Iris pigment epithelial cell (primary cell): ENCODE measurements around the gene PRKCD.
"Not testable (repeated sequence)": the region's sequence is repeated elsewhere in the genome, so short reads cannot be mapped to it uniquely, and the experiment has no call there.

Source experiments
- DNase-seq: peaks from one replicate; pipeline ENCODE4 v3.0.0-alpha.2; 2011; ENCODE audit warnings: low read depth

The PRKCD gene

DNA sequence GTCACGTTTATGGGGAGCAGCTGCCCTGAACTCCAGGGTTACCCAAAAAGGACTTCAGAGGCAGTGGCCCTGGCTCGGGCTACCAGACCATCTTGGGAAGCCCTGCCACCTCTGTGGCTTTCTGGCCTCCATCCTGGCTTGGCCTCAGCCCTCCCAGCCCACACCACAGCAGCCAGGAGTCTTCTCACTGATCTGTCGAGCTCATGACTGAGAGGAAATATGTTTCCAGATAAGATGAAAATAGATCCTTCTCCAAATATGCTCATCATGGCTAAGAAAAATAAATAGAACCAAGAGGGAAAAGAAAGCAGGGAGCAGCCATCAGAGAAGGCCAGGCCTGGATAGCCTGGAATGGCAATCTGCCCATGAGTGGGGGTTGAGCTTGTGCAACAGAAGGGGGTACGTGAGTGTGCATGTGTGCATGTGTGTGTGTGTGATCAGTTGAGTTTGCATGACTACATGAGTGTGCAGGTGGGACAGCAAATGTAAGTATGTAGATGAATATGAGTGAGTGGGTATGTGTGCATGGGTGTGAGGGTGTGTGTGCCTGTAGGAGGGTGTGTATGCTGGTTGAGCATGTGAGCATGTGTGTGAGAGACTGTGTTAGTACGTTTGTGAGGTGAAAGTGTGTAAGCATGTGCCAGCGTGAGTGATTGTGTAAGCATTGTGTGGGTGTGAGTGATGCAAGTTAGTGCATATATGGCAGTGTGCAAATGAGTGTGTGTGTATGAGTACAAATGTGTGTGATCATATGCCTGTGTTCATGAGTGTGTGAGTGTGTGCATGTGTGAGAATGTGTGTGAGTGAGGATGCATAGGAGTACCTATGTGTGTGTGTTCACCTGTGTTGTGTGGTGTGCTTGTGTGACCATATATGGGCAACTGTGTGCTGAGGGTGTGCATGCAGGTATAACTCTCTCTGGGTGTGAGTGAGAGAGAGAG lies 20.8 kb upstream of the PRKCD start:
- DNase-seq = no peak

DNA sequence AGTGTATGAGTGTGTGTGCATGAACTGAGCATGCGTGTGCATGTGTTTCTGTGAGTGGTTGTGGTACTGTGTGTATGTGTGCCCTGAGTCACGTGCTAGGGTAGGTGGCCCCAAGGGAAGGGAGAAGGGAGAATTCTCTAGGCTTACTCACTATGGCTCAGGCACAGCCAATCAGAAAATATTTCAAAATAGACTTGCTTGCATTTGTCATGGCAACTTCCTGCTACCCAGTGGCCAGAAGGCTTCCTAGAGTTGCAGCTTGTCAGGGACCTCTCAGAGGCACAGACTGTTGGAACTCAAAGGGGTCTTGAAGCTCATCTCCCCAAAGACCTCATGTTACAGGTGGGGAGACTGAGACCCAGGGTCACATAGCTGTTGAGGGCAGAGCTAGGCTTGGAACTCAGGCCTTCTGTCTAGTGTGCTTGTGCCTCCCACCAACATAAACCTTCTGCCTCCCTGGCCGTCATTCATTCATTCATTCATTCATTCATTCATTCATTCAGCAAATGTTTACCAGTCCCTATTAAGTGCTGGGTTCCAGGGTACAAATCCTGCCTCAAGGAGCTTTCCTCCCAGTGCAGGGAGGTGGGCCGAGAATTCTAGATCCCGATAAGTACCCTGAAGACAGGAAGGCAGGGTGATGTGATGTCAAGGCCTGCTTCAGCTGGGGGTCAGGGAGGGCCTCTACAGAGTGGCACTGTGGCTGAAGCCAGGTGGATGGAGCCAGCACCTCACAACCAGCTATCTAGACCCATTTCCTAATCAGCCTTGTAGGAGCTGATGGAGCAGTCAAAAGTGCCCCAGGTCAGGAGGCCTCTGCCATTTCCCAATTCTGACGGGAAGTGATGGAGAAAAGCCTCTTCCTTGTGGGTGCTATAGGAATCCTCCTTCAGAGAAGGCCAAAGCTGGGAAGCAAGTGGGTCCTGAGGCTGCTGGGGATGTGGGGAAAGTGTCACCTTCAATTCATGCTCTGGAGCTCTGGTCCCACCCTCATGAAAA lies 19.9 kb upstream of the PRKCD start:
- DNase-seq = peak; percentile 67

DNA sequence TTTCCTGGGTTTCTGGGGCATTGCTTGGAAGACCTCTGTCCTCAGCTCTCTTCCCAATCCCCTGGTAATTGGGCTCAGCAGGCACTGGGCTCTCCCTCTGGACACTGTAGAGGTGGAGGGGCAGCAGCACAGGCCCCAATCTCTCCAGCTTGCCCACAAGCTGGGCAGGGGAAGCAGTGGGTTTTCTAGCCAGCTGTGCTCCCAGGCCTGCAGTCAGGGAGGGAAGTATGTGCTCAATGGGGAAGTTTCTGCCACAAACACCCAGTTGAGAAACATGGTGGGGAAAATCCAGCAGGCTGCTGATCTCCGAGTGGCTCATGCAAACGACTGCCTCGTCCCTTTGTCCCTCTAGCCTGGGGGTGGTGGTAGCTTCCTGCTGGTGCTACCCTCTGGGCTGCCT lies 18.0 kb upstream of the PRKCD start:
- DNase-seq = no peak

DNA sequence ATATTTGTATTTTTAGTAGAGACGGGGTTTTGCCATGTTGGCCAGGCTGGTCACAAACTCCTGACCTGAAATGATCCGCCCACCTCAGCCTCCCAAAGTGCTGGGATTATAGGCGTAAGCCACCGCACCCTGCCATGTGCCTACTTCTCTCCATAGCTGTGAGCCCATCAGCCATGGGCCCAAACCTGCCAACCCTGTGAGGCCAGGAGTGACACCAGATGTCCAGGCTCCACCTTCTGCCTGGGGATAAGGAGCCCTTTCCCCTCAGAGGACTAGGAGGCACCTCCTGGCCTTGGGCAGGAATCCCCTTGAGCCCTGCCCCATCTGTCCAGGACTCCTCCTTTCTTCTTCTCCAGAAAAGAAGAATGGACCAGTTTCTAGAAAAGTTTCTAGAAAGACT lies 16.6 kb upstream of the PRKCD start:
- no peak for DNase-seq

DNA sequence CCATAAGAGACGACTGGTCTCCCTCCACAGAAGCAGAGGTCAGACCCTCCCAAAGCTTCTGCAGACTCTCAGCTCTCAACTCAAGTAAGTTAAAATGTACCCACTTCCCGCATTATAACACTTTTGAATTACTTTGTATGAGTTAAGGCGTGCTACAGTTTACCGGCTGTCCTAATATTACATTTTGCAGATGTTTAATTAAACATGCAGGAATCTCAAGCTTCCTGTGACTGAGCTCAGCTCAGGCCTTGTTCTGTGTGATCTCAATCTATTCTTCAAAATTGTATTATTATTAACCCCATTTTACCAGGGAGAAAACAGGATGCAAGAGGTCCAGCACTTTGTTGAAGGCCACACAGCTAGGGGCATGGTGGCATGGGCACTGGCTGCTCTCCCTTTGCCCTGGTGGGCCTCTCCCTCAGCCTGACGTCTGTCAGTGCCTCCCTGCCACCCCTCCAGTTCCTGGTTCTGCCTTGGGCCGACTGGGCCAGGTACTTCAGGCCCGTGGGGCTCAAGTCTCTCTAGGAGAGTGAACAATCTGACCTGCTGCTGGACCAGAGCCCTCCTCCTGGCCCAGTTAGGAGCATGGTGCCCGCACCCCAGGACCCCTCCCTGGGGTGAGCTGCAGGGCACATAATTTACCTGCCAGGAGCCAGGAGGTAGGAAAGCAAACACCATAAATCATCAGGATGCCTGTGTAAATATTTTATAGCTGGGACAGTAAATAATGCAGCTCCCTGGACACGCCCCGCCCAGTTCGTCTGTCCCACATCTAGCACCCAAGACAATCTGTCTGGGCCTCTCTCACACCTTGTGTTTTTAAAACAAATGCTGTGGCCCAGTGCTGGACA lies 15.9 kb upstream of the PRKCD start:
- DNase-seq = no peak

DNA sequence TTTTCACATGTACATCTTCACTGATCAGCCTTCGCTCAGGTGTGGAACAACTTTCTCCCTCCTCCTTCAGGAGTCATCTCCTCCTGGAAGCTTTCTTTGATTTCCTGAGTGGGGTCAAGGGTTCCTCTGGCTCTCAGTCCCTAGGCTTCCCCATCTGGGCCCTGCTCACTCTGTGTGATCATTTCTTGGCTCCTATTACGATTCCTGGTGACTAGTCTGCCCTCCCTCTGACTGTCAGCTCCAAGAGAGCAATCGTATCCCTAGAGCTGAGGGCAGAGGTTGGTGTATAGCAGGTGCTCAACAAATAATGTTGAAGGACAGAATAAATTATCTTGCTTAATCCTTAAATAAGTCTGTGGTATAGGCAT lies 15.3 kb upstream of the PRKCD start:
- DNase-seq = no peak

DNA sequence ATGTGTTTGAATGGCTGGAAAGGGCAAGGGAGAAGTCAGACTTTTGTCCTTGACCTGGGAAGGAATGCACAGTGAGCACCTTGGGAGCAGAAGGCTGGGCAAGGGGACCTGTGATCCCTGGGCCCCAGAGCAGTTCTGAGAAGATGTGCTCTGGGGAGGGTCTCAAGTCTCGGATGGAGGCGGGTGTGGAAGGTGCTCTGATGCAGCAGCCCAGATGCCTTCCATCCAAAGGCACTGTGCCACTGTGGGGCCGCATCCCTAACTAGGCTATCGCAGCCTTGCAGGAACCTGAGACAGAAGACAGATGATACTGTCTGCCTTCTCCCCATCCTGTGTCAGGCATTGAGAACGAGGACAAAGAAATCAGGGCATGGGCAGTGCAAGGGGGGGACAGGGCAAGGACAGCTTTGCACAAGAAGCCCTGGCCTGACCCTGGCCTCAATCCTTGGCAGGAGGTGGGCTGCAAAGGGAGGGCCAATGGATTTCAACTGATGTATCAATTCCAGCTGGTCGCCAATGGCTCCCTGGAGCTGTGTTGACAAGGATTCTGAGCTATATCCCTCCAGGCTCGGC lies 14.6 kb upstream of the PRKCD start:
- DNase-seq = no peak

DNA sequence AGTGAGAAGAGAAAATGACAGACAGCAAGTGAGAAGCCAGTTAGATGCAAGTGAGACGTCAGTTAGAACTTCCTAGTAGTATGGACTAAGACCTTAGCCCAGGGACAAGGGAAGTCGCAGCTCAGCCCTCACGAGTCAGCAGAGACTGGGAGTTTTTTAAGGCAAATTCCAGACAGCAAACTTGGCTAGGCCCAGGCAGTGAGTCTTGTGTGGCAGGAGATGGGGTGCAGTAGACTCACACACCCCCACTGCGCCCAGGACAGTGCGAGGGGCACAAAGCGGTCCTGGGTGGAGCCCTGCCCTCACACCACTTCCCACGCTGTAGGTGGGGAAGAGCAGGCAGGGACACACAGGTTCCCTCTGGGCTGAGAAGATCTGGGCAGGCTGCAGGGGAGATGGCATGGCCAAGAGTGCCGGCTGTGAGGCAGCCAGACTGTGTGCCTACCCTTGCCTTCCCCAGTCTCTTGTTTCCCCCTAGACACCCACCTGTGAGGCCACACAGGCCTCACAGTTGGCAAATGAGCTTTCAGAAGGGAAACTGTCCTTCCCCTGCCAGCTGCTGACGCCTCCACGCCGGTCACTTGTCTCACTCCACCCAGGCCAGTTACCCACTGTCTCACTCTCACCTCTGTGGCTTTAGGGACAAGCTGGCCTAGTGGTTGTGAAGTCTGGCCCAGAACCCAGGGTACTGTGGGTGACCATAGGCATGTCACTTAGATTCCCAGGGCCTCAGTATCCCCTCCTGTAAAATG lies 13.7 kb upstream of the PRKCD start:
- no peak for DNase-seq

DNA sequence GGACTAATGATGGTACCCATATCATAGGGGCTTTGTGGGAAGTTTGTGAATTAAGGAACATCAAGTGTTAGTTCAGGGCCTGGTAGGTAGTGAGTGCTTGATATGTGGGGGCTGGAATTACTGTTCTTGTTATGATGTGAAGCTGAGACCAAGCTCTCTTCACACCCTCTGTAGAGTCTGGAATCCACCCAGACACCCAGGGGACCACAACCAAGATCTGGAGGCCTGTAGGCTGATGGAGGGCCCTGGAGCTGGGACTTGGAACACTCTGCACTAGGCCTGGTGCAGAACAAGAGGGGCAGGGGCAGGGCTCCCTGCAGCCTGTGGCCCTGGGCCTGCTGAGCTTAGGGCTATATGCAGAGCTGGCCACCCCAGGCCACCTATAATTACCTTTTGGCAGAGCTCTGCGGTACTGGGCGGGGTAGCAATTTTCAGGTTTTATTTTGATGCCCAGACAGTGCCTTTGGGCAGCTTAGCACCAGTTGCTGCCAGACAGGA lies 13.1 kb upstream of the PRKCD start:
- no peak for DNase-seq

DNA sequence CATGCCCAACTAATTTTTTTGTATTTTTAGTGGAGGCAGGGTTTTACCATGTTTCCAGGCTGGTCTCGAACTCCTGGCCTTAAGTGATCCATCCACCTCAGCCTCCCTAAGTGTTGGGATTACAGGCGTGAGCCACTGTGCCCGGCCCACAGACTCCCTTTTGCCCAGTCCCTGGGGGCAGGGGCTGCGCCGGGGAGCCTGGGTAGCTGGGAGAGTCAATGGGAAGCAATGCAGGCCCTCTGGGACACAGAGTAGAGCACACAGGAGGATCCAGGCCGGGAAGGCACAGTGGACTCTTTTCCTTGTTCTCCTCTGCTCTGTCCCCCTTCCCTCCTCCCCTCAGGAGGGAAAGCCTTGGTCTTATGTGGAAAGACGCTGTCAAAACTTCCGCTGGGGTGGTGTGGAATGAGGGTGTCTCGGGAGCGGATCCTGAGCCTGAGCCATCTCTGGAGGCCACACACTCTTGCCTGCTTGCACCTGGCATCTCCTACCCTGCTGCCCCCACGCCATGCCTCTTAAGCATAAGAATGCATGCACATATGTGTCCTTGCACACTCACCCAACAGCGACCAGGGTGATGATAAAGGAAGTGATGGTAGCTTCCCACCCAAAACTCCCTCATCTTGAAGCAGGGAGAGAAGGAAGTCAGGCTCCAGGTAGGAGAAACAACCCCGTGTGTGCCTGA lies 11.9 kb upstream of the PRKCD start:
- DNase-seq = no peak

DNA sequence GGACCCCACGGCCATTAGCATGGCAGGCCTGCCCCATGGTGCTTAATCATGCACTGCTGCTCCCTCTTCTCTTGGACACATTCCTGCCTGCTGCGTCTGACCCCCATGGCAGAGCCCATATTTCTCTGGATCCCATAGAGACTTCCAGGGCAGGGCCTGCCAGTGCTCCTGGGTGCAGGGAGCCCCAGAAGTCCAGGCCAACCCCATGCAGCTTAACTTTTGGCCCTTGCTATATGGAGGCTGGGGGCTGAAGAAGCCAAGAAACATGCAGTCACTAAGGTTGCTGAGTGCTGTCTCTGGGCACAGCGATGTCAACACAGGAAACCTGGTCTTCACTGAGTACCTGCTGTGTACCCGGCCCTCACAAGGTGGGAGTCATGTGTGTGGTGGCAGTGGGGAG lies 11.3 kb upstream of the PRKCD start:
- DNase-seq = no peak

DNA sequence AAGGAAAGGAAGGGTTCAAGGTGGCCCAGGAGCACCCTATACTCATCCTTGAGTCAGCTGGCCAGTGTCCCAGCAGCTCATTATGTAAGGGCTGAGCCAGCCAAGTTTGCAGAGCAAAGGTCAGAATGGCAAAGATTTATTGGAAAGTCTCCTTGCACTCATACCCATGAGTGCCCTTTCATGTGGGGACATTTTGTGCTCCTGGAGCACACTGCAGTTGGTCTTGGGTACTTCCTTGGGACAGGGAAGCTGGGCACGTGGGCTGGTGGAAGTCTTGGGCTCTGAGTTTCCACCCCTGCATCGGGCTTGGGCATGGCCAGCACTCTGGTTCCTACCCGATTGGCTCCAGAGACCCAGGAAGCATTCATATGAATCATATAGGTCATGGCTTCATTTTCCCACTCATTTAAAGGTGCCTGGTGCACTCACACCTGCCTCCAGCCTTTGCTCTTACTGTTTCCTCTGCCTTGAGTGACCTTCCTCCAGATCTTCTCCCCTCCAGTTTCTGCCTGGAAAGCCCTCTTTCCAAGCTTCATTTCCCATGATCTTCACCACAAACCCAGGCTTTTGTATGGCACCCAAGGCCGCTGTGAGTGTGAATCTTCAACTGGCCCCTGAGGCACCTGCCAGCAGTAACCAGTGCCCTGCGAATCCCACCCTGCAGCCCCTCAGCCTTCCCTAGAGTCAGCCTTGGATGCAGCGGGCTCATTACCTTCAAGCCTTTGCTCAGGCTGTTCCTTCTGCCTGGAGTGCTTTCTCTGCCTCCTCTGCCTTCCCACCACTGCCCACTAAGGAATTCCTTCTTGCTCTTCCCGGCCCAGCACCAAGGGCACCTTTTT lies 10.5 kb upstream of the PRKCD start:
- DNase-seq = no peak

DNA sequence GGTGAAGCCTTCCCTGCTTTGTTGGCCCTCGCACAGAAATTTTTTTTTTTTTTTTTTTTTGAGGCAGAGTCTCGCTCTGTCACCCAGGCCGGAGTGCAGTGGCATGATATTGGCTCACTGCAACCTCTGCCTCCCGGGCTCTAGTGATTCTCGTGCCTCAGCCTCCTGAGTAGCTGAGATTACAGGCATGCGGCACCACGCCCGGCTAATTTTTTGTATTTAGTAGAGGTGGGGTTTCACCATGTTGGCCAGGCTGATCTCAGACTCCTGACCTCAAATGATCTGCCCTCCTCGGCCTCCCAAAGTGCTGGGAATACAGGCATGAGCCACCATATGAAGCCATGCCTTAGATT lies 9.9 kb upstream of the PRKCD start:
- DNase-seq = not testable (repeated sequence)

DNA sequence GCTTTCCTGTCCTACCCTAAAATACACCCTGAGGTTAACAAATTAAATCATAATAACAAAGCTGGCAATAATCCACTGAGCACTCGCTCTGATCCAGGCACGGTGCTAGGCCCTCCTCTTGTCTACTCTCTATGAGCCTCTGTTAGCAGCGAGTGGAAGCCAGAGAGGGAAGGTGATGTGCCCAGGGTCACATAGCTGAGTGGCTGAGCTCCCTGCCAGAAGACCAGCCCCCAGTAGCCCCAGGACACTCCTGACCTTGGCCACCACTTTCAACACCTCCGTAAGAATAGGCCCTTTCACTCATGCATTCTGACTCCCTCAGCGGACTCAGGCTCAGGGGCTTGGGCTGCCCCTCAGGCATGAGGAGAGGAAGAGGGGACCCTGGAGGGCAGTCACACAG lies 9.5 kb upstream of the PRKCD start:
- DNase-seq = no peak

DNA sequence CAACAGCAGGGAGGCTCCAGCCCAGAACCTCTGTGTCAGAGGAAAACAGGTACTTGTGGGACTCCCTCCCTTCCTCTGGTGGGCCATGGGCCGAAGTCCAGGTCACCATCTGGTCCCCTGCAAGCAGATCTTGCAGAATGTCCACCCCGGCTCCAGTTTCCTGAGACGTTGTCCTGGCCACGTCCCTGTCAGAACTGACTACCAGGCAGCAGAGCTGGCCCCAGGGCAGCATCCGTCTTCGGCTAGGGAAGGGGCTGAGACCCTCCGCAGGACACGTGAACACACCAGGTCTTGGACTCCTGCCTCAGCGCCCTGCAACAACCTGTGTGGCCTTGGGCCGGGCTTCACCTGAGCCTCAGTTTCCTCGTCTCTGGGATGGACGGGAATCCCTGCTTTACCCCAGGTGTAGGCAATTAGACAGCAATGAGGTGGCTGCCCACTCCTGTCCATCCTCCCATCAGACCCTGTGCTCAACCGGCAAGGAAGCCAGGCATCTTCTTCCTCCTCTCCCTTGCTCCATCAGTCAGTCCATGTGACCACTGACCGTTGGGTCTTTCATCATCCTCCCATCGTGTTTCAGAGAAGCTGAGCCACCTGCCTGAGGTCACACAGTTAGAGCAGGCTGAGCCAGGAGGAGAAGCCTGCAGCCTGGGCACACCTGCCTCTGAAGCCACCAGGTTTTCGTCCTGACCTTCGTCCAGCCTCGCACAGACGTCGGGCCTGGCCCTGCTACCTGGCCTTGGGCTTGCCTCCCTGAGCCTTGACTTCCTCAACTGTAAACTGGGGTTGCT lies 8.9 kb upstream of the PRKCD start:
- DNase-seq = no peak

DNA sequence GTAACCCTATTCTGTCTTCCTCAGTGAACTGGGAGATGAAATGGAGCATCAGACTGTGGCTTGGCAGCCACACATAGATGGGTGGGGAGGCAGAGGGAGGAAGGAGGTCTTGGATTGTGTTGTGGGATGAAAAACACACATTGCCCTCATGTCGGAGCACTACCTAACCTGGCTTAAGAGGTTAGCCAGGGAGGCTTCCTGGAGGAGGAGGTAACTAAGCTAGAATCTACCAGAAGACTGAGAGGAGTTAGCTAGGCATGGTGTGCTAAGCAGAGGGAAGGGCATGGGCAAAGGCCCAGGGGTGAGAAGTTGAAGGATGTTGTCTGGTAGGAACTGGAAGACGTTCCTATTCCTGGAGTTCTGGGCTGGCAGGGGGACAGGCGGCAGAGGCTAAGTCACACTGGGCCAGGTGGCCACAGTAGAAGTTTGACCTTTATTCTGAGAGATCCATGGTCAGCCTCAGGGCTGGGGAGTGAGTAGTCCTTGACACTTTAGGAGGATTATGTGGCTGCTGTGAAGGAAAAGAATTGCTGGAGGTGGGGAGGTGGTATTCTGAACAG lies 7.7 kb upstream of the PRKCD start:
- no peak for DNase-seq

DNA sequence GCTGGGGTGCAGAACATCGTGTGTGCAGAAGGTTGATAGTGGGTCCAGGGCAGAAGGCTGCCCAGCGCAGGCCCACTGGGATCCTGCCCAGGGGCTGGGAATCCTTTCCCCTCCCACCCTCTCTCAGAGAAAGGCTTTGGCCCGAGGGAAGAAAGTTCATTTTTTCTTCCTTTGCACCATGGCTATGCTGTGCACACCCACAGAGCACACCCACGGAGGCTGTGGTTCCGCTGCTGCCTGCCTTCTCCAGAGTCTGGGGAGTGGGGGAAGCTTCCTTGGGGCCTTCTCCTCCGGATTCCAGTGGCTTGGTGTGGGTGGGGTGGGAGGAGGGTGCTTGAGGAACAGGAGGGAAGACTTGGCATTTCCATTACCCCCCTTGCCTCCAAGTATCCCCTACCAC lies 7.0 kb upstream of the PRKCD start:
- DNase-seq = no peak

DNA sequence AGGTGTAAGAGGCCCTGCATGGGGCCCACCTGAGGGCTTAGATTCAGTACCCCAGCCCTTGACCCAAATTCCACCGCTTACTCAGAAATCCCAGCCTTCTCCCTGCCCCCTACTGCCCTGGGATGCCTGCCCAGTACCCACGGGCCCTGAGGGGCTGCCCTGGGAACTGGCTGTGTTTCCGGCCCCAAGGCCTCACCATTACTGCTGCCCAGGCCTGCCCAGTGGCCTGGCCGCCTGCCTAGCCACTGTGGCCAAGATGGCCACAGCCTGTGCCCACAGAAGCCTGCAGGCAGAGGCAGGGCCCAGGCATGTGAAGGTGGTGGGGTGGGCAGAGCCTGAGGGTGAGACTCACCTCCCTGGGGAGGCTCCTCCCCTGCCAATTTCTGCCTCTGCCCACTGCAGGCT lies 6.1 kb upstream of the PRKCD start:
- DNase-seq = no peak
